Prostate gland (tissue), 2 donors: ENCODE measurements around the gene CAPNS2.

Experiments used
- CTCF ChIP-seq, 4 experiments: fragments of 200-600 bp in 2 of 4; fragments of 450-650 bp in 2 of 4; sonication (generic) in 2 of 4; IDR thresholded peaks; 1 replicate in 3 of 4; 2 replicates in 1 of 4; pipeline ENCODE4 v1.5.1; 2016 to 2019; ENCODE audit warnings: antibody characterized with exemption in 4 of 4, mild to moderate bottlenecking in 2 of 4, moderate library complexity in 2 of 4
- POLR2A ChIP-seq: fragments of 450-650 bp; IDR thresholded peaks from one replicate; pipeline ENCODE4 v1.6.1; 2016; ENCODE audit warnings: antibody characterized with exemption, mild to moderate bottlenecking

- TF ChIP-seq POLR2A (no peak), CTCF (IDR thresholded peaks at IDR 0.05) (no peak)
Observed at GRCh38 chr16:55529018-55529417, 37.5 kb upstream of the CAPNS2 start.
